ENCODE measurements around the gene DELE1.

The DELE1 gene

DNA sequence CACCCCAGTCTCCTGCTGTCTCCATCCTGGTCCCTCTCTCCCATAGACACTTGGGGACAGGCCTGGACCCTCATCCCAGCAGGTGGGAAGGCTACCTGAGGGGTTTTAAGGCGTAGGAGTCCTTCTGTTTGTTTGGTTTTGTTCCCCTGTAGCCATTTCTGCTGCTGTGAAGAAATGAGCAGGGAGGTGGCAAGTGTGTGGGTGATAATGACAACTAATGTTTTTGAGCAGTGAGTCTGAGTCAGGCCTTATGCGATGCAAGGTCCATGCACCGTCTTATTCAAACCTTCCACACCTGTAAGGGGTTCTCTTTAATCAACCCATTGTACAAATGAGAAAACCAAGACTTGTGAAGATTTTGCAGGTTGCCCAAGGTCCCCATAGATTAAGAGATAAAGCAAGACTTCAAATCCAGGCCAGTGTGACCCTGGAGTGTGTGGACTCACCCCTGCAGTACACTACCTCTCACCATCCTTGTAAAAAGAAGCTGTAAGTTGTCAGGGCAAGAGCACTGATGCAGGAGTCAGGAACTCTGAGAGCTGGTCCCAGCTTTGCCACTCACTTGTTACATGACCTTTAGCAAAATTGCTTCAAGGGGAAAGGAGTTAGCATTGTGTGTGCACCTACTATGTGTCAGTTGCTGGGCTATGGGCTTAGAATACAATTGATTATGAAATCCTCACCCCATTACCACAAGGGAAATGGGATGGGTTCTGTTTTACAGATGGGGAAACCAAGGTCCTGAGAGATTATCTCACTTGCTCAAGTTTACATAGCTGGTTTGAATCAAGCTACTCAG, 26.7 kb downstream of the DELE1 start:
- FAIRE-seq: no peak
- DNase-seq (ENCODE audit: extremely low spot score, insufficient read length, low read depth): no peak

DNA sequence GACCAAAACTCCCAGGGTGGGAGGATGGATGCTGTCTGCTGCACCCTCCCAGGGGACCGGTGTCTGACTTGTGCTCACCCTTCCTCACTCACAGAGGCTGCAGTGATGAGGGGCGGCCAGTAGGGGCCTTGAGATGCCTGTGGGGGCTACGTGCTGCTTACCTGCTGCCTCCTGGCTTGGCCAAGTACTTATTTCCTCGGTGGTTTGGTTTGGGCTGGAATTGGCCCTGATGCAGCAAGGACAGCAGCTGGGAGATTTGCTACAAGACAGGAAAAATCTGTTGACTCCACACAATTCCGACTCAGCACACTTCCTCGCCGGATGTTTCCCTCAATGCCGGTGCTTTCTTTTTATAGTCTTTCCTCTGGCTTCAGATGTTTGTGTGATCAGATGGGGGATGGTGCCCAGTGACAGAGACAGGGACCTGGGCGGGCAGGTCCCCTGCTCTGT, 27.7 kb downstream of the DELE1 start:
- FAIRE-seq: peak; percentile 75
- DNase-seq (ENCODE audit: extremely low spot score, insufficient read length, low read depth): peak; percentile 33

DNA sequence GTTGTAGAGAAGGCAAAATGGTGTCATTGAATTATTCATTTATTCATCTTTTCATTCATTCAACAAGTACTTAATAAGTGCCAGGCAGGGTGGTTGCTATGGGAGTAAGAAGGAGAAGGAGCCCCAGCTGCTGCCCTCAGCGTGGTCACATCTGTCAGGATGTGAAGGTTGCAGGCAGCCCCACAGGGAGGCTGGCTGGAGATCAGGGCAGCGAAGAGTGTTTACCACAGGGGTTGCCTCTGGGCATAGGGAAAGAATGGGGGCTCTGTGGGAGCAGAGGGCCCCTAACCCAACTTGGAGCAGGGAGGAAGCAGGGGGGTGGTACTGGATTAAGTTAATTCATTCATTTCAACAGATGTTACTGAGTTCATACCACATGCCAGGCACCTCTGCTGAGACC, 28.3 kb downstream of the DELE1 start:
- DNase-seq (ENCODE audit: extremely low spot score, insufficient read length, low read depth) (no peak), FAIRE-seq (no peak)

DNA sequence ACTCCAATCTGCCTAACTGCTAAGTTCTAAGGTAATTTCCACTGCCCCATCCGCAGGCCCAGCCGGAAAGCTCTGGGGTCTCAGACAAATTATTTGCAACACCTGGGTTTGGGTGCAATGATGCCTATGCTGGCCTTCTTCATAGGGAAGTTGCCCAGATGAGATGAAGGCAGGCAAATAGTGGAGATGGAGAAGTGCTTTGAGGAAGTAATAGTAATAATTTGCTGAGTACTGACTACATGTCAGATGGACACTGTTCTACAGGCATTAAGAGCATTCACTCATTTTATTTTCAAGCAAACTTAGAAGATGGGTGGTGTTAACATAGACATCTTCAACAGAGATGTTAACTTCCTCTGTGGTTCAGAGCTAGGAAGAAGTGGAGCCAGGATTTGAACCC, 30.5 kb downstream of the DELE1 start:
- DNase-seq (ENCODE audit: extremely low spot score, insufficient read length, low read depth) (no peak), FAIRE-seq (no peak)

DNA sequence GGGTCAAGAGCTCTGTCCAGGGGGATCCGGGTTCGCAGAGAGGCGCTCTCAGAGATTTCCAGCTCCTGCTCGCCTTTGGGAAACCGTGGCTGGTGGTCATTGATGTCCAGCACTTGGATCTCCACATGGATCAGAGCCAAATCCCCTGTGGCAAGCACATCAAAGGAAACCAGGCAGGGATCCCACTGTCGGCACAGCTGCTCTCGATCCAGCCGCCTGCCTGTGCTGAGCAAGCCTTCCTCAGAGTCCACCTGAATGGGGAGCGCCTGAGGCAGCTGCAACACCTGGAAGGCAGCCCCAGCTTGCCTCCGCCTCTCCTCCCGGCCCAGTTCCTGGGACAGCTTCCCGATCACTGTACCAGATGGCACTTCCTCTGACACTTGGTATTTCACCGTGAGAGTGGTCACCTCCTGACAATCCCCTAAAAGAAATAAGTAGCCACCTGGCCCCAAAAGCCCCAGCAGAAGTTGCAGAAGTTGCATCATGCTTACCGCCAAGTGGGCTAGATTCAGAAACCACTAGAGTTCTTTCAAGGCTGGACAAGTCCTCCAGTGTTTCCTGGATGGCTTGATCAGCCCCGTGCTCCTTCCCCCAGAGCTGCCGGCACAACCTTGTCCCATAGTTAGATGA, 33.8 kb downstream of the DELE1 start:
- DNase-seq (ENCODE audit: extremely low spot score, insufficient read length, low read depth): no peak
- no peak for FAIRE-seq

DNA sequence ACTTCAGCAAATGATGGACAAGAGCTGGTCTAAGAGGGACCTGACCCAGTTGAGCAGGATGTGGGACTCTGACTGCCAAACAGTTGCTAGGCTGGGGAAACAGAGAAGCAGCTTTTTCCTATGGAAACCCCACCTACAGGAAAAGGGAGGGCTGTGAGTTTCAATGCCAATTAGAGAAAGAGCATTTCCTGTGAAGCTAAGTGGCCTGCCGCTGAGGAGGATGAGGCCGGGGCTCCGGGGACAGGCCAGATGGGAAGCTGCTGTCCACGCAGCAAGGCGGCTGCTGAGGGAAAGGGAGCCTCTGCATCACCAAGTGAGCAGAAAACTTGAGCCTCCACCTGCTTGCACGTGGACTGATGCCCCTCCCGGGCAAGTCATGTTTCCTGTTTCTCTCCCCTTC, 34.4 kb downstream of the DELE1 start, which contains the start of gene PCDH12:
Gene PCDH12, minus strand, starts transcription at position 90 of the 400 bp plus-strand sequence. CDS start 351 bp downstream, outside the sequence.
- no peak for FAIRE-seq

DNA sequence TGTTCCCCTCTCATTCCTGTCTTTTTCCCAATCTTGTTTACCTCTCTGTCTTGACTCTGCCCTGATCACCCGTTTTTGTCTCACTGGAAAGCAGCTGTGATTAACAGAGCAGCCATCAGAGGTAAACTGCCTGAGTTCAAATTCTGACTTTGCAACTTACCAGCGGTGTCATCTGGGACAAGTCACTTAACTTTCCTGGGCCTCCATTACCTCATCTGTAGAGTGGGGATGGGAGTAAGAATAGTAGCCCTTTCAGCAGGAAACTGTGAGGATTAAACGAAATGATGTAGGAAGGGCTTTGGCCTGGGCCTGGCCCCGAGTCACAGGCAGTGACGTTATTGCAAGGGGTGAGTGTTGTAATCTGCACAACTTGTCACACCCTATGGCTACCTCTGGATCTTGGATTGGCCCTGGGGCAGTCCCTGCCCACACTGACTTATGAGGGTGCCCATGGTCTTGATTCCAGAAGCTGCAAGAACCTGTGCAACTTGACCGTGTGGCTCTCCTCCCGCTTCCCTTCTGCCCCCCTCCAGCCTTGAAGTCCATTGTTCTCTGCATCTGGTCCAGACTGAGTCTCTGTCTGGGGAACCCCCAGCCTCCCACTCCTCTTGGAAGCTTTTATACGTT, 35.0 kb downstream of the DELE1 start:
- DNase-seq (ENCODE audit: extremely low spot score, insufficient read length, low read depth) (no peak), FAIRE-seq (no peak)

More for the DNA sequence above, 34.4 kb downstream of the DELE1 start, which contains the start of gene PCDH12:
- DNase-seq (ENCODE audit: extremely low spot score, insufficient read length, low read depth): no peak

DNA sequence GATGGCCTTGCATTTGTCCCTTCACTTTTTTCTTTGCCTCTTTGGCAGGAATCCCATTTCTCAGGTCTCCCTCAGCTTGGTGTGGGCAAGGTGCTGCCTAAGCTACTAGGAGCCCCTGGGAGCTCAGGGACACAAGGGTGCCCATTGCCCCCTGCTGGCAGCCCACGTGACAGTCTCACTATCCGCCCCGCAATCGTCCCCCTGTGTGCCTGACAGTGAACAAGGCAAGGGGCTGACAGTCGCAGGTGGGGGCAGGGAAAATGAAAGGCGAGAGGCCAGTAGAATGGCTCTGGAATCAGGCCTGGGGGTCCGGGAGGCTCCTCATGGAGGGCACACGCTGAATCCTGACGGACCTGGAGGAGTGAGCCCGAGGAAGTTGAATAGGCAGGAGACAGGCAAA, 36.3 kb downstream of the DELE1 start:
- FAIRE-seq: no peak
- DNase-seq (ENCODE audit: extremely low spot score, insufficient read length, low read depth): no peak

DNA sequence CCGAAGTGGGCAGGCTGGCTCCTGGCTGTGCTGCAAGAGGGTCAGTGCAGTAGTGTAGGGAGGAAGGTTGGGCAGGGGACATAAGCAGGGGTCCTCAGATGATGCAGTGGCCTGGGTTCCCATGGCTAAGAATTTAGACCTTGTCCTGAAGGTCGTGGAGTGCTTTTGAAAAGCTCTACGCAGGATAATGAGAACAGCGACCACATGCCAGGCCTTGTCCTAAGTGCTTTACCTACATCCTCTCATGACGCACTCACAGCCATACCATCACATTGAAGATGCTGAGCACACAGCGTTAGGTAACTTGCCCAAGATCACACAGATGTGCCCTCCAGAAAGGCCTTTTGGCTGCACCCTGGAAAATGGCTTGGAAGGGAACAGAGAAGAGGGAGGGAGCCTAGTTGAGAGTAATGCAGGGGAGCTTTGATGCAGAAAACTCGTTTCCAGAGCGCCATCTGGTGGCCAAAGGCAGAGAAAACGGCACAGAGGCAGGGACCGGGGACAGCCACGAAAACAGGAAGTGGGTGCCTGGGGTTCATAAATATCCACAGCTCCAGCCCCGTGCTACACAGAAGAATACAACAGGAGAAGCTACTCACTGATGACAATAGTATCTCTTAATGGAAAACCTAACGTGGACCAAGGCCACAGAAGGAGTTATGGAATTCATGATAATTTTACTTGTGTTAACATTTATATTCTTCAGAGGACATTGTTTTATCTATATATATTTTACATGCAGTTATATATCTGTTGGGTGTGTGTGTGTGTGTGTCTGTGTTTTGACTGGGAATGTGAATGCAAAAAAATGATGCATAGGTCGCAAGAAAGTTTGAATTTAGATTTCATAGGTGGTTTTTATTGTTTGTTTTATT, 37.0 kb downstream of the DELE1 start:
- peak; percentile 64 for DNase-seq (ENCODE audit: extremely low spot score, insufficient read length, low read depth)
- peak; percentile 98 for FAIRE-seq

DNA sequence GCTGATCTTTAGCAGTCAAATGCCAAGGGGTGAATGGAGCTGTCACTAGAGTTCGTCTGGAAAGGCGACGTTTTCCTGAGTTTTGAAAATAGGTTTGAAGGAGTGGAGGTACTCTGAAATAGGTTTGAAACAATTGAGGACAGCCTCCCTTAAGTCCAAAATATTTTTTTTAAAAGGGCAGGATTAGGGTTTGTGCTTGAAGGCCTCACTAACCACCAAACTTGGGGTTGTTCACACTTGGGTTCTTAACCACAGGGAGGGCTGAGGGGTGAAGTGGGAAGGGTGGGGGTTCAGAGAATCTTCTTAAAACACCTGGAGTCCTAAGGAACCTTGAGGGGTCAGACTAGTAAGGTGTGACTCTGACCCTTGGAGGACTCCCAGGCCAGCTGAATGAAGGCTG, 37.8 kb downstream of the DELE1 start:
- FAIRE-seq (no peak), DNase-seq (ENCODE audit: extremely low spot score, insufficient read length, low read depth) (no peak)

DNA sequence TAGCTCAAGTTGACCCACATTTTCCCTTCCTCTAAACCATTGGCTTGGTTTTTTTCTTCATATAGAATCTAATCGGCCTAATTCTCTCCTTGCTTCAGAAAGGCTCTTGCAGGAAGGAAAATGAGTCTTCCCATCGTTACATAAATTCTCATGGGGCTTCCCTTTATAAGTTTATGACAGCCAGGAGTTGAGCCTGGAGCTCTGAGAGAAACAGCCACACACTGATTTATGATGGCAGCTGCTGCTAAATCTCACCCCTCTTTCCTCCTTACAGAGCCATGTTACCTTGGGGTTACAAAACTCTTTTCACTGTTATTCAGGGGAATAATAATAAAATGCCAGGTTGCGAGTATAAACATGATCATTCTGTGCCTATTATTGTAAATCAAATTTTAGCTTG, 40.0 kb downstream of the DELE1 start:
- FAIRE-seq (no peak), DNase-seq (ENCODE audit: extremely low spot score, insufficient read length, low read depth) (no peak)

DNA sequence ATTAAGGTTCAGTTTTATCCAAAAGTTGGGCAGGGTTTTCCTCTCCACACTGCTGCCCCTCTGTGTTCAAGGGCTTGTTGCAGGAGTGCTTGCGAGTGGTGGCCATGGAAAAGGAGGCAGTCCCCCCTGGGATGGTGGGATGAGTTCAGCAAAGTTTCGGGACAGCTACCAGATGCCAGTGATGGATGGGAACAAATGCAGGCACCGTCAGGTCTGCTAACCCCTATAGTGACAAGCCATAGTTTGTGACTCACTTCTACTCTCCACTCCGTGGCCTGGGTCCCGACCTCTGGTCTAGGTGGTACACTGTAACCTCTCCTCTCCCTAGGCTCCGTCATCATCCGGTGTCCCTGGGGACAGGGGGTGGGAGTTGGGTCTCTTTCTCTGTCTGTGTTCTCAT, 41.4 kb downstream of the DELE1 start:
- DNase-seq (ENCODE audit: extremely low spot score, insufficient read length, low read depth) (no peak), FAIRE-seq (no peak)

DNA sequence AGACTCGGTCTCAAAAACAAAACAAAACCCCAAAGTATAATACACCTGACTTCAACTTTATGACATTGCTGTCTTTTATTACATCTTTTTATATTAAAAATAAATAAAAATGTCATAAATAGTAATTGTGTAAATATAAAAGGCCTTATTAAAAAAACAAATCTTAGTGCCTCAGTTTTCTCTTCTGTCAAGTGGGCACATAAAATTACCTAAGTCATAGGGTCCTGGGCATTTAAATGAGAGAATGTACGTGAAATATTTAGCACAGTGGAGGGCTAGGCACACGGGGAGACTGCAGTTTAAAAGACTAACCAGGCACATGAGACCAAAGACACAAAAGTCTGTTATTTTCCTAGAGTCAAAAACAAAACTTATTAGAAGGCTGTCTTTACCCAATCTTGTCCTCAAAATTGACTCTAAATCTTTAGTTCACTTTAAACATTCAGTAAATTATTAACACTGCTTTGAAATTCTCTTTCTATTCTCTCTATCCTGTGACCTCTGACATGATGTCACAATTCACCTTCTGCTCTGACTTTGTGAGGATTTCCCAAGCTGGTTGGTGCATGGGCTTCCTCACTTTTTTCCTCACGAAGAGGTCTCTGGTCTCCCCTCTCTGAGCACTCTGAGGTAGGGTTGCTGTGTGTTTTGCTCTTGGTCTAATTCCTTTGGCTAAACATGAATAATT, 42.7 kb downstream of the DELE1 start:
- FAIRE-seq (no peak), DNase-seq (ENCODE audit: extremely low spot score, insufficient read length, low read depth) (no peak)

DNA sequence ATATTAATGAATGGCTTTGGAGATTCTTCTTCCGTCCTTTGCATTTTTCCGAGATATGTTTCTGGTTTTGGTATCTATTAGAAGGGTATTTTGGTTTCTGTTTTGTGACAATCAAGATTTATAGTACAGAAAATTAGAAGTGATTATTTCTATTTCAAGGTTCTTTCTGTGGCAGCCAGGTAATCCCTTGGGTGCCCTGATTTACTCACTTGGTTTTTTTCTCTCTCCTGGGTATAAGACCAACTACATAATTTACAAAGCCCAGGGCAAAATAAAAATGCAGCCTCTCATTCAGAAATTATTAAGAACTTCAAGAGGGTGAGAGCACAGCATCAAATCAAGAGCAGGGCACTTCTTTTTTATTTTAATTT, 43.3 kb downstream of the DELE1 start:
- no peak for FAIRE-seq
- DNase-seq (ENCODE audit: extremely low spot score, insufficient read length, low read depth): no peak

DNA sequence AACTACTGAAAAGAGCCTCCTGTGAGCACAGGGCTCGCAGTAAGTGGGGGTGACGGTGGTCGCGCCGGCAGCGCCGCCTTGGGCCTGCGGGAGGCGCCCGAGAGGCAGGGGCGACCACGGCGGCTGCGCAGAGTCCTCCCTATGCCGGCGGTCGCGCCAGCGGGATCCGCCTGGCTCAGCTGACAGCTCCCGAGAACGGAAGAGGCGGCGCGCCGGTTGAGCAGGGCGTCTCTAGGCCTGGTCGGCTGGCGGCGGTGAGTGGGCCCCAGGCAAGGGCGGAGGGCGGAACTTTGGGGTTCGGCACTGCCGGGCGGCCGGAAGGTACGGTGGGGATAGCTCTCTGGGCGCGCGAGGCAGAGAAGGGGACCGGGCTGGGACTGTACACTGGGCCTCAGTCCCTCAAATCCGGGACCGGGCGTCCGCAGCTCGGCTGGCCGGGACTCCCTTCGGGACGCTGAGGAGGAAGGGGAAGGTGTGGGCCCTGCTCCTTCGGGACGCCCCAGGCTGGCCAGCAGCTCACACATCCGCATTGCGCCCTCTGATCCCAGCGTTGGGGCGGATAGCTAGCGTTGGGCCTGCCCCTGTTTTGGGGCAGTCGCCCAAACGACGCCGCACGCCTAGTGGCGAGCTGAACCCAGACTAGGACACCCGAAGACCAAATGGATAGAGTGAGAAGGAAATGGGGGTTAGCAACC, 45.4 kb downstream of the DELE1 start, which contains the start of gene RNF14:
Gene RNF14, plus strand, starts transcription at position 192 of the 695 bp plus-strand sequence. CDS start 4,484 bp downstream, outside the sequence.
- FAIRE-seq (peak; percentile 91), DNase-seq (ENCODE audit: extremely low spot score, insufficient read length, low read depth) (peak; percentile 76)

DNA sequence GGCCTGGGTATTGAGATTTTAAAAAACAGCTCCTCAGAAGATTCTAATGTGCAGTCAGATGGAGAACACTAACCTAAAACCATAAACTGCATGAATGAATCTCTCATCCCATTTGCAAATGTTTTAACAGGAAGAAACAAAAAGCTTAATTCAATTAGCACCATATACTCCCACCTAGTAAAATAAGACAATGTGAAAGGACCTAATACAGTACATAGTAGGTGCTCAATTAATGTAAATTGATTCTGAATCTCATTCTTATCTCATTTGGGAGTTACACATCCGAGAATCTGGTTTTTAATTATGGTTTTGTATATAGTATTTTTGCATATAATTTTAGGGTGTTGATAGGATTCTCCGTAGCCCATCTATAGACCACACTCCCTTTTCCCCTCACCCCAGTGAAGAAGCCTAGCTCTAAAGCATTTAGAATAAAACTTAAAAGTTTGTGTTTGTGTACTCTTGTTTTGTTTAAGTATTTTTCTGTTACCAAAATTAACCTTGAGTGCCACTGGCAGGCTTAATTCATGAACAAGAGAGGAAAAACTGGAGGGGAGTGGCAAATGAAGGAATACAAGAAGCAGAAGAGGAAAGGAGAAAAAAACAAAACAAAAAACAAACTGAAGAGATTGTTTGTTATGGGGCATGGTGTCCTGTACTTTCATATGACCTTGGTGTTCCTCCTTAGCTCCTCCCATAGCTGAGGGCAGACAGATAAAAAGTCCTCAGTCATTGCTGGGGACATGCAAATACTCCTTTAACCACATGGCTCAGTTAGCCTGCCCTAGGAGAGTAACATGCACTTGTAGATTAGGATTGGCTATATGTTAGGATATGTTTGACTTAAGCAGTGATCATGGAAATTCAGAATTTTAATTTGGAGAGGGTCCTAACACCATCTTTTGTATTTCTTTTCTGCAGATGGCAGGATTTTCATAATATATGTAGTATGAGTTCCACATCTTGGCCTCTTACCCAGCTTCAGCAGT, 46.4 kb downstream of the DELE1 start:
- FAIRE-seq: peak; percentile 94
- peak; percentile 47 for DNase-seq (ENCODE audit: extremely low spot score, insufficient read length, low read depth)

DNA sequence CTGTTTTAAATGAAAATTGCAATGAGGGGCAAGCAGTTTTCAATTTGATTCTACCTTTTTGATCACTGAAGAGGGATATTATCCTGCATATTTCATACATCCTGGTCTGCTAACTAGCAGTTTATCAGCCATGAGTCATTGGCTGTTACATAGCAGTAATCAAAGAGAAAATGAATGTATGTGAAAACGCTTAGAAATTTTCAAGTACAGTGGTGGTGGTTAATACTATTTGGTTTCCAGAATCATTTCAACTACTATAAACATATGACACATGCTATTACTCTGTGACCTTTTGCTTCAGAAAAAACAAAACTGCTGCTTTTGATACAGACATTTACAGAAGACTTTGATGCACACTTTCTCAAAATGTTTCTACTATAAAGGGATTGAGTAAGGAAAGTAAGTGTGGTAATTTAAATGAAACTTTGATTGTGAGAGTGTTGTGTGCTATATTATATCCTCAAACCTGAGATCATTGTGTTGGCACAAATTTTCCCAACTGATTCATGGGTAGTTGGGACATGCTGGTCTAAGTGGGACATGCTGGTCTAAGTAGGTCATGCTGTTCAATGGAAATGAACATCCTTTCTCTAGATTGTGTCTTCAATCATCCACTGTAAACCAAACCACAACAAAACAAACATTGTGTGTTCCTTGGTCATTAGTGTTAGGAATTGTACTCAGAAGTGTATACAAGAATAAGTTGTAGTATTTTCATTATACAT, 50.4 kb downstream of the DELE1 start:
- DNase-seq (ENCODE audit: extremely low spot score, insufficient read length, low read depth) (no peak), FAIRE-seq (no peak)
